GM12892 (cell line): Measurements from ENCODE around the gene CYBRD1.

Experiments used
- DNase-seq: peaks from one replicate; pipeline ENCODE4 v3.0.0; 2011; ENCODE audit not compliant: insufficient read length
- FAIRE-seq: peaks from 2 replicates; lab custom pipeline; 2011; peaks lifted over from hg19 to GRCh38; lab: Jason Lieb, UNC
- POLR2A ChIP-seq: IDR thresholded peaks from 2 replicates; pipeline ENCODE4 v1.6.1; 2011; ENCODE audit warnings: low read depth, low read length, control low read depth
- POLR2AphosphoS5 ChIP-seq: IDR thresholded peaks from 2 replicates; pipeline ENCODE4 v1.6.1; 2011; ENCODE audit warnings: low read depth, low read length, control low read depth
- TAF1 ChIP-seq: IDR thresholded peaks from 2 replicates; pipeline ENCODE4 v1.6.1; 2011; ENCODE audit warnings: low read depth, mild to moderate bottlenecking, control low read depth, low read length, borderline replicate concordance

The CYBRD1 gene

GRCh38 chr2:171540437-171540836 lies 18.2 kb downstream of the CYBRD1 start:
- peak; percentile 56 for FAIRE-seq
- no peak for DNase-seq
- TF ChIP-seq TAF1 (no peak), POLR2A (no peak), POLR2AphosphoS5 (no peak)

- FAIRE-seq (peak; percentile 87), DNase-seq (no peak)
- TF ChIP-seq POLR2AphosphoS5 (no peak), TAF1 (no peak), POLR2A (no peak)
These were observed 19.1 kb downstream of the CYBRD1 start for GRCh38 chr2:171541202-171541887.

DNA sequence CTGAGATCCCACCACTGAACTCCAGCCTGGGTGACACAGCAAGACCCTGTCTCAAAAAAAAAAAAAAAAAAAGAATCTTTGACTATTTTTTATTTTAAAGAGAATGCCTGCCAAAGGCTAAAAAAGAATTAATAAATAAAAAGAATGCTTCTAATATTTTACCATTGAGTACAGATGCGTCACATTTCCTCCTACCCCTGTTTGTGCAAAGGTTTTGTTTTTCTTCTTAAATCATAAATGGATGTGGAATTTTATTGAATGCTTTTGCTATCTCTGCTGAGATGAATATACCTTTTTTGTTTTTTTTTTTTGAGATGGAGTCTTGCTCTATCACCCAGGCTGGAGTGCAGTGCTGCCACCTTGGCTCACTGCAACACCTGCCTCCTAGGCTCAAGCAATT lies 22.8 kb downstream of the CYBRD1 start:
- no peak for TF ChIP-seq TAF1
- TF ChIP-seq POLR2A: no peak
- no peak for TF ChIP-seq POLR2AphosphoS5
- DNase-seq: no peak
- no peak for FAIRE-seq

- FAIRE-seq (no peak), DNase-seq (no peak)
- TF ChIP-seq TAF1 (no peak), POLR2A (no peak), POLR2AphosphoS5 (no peak)
These were observed 25.0 kb downstream of the CYBRD1 start for GRCh38 chr2:171547256-171547655.

DNA sequence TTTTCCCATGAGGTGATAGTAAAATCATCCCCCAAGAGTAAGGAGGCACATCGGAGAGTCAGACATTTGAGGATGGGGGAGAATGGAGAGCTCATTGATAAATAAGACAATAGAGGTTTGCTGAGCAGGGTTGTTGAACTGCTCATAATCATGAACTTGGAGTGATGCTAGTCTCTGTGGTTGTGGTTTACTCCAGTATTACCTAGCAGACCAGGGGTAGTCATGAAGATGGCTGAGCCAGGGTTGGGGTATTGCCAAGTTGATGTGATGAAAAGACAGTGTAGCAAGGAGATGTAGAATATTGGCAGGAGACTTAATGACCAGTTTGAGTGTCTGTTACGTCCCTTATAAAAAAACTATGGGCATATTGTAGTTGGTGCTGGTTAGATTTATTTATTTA lies 25.4 kb downstream of the CYBRD1 start:
- TF ChIP-seq POLR2A (no peak), POLR2AphosphoS5 (no peak), TAF1 (no peak)
- no peak for DNase-seq
- peak; percentile 38 for FAIRE-seq

DNA sequence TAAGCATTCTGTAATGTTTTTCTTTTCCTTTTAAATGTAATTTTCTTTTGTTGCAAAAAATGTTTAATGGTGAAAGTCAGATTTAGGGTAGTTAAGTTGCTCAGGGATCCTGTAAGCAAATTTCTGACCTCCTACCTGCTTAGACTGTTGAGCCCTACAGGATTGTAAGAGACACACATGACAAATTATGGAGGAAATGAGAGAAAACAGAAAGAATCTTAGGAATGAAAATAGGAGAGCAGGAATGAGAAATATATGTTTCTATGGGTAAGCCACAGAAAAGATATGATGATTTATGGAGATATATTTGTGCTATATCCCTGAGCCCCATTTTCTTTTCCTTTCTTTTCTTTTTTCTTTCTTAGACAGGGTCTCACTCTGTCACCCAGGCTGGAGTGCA lies 28.3 kb downstream of the CYBRD1 start:
- FAIRE-seq (no peak), DNase-seq (no peak)
- TF ChIP-seq POLR2A (no peak), TAF1 (no peak), POLR2AphosphoS5 (no peak)

- TF ChIP-seq TAF1: no peak
- TF ChIP-seq POLR2AphosphoS5: no peak
- TF ChIP-seq POLR2A: no peak
- DNase-seq: no peak
- no peak for FAIRE-seq
These were observed 29.6 kb downstream of the CYBRD1 start for GRCh38 chr2:171551836-171552235.

DNA sequence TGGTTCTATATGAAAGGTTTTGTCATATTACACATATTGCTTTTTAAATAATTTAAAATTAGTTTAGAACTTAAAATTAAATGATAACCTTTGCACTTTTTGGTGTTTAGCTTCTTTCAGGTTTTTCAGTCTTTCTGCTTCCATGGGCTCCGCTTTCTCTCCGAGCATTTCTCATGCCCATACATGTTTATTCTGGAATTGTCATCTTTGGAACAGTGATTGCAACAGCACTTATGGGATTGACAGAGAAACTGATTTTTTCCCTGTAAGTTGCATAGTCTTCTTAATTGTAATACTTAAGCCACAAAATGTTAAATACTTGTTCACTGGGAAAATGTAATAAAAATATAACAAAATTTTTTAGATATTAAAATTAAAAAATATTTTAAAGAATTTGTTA lies 31.0 kb downstream of the CYBRD1 start:
- TF ChIP-seq POLR2AphosphoS5 (no peak), TAF1 (no peak), POLR2A (no peak)
- DNase-seq: no peak
- FAIRE-seq: no peak

GRCh38 chr2:171553858-171554257 lies 31.6 kb downstream of the CYBRD1 start:
- TF ChIP-seq TAF1 (no peak), POLR2A (no peak), POLR2AphosphoS5 (no peak)
- no peak for DNase-seq
- FAIRE-seq: no peak

GRCh38 chr2:171554991-171555615 lies 32.8 kb downstream of the CYBRD1 start:
- DNase-seq: no peak
- no peak for FAIRE-seq
- TF ChIP-seq POLR2AphosphoS5: no peak
- no peak for TF ChIP-seq TAF1

- FAIRE-seq: peak; percentile 48
- TF ChIP-seq POLR2AphosphoS5: no peak
- TF ChIP-seq POLR2A: no peak
- no peak for TF ChIP-seq TAF1
- DNase-seq: no peak
These were observed 35.1 kb downstream of the CYBRD1 start for GRCh38 chr2:171557363-171557762.

GRCh38 chr2:171563301-171563700 lies 41.0 kb downstream of the CYBRD1 start:
- FAIRE-seq: no peak
- DNase-seq: no peak
- TF ChIP-seq TAF1: no peak
- no peak for TF ChIP-seq POLR2A
- TF ChIP-seq POLR2AphosphoS5: no peak
